GM12891 (cell line): Measurements from ENCODE around the gene IPO9.

Source experiments
- POLR2A ChIP-seq: IDR thresholded peaks from 2 replicates; pipeline ENCODE4 v1.6.1; 2011; ENCODE audit warnings: low read depth, low read length, control low read depth
- POLR2AphosphoS5 ChIP-seq: IDR thresholded peaks from 2 replicates; pipeline ENCODE4 v1.6.1; 2011; ENCODE audit warnings: low read depth, low read length, control low read depth
- TAF1 ChIP-seq: IDR thresholded peaks from 2 replicates; pipeline ENCODE4 v1.6.1; 2011; ENCODE audit warnings: low read depth, low read length, control low read depth

DNA sequence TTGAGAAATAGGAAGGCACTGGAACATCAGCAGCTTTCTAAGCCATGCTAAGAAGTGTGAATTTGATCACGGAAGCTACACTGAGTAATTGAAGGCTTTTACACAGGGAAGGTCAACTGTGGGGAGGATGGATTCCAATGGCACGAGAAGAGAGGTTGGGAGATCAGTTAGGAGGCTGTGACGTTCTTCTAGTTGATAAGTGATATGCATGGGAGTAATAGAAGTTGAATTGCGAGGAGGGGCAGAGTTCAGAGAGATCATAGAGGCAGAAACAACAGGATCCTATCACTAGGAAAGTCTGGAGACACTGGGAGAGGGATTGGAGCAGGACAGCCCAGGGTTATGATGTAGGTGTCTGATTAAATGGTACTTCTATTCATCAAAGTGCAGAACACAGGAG is 101.2 kb downstream of the IPO9 start:
- TF ChIP-seq POLR2AphosphoS5 (no peak), TAF1 (no peak), POLR2A (no peak)
